AML-193 (cell line): ENCODE measurements around the gene SLC8A1.

ENCODE experiments used
- DNase-seq, 2 experiments: peaks; one replicate each; lab custom pipeline; 2025; lab: John Stamatoyannopoulos, UW

The SLC8A1 gene

GRCh38 chr2:40386177-40386576, 65.7 kb downstream of the SLC8A1 start:
- DNase-seq: no peak

- DNase-seq: peak; percentile 90 to 94
These were observed 67.2 kb downstream of the SLC8A1 start for GRCh38 chr2:40384714-40385113.

- DNase-seq: no peak
These were observed 67.7 kb downstream of the SLC8A1 start for GRCh38 chr2:40384233-40384632.

GRCh38 chr2:40380721-40381120, 71.2 kb downstream of the SLC8A1 start:
- no peak for DNase-seq

GRCh38 chr2:40380041-40380440, 71.8 kb downstream of the SLC8A1 start:
- no peak for DNase-seq

GRCh38 chr2:40374543-40375240, 77.2 kb downstream of the SLC8A1 start:
- no peak for DNase-seq

- DNase-seq: no peak
These were observed 78.8 kb downstream of the SLC8A1 start for GRCh38 chr2:40373111-40373510.

- DNase-seq: no peak
These were observed 79.5 kb downstream of the SLC8A1 start for GRCh38 chr2:40372283-40372985.

GRCh38 chr2:40371525-40372282, 80.2 kb downstream of the SLC8A1 start:
- no peak for DNase-seq

GRCh38 chr2:40370007-40370395, 81.9 kb downstream of the SLC8A1 start:
- DNase-seq: no peak

- DNase-seq: no peak
These were observed 82.5 kb downstream of the SLC8A1 start for GRCh38 chr2:40369267-40370006.

- no peak for DNase-seq
These were observed 84.2 kb downstream of the SLC8A1 start for GRCh38 chr2:40367652-40368051.

GRCh38 chr2:40367032-40367431, 84.9 kb downstream of the SLC8A1 start:
- DNase-seq: no peak

- no peak for DNase-seq
These were observed 87.6 kb downstream of the SLC8A1 start for GRCh38 chr2:40364151-40364874.

GRCh38 chr2:40363631-40364030, 88.3 kb downstream of the SLC8A1 start:
- no peak for DNase-seq

- no peak for DNase-seq
These were observed 88.7 kb downstream of the SLC8A1 start for GRCh38 chr2:40363231-40363630.

- DNase-seq: no peak
These were observed 90.4 kb downstream of the SLC8A1 start for GRCh38 chr2:40361478-40361877.

- DNase-seq: no peak
These were observed 91.2 kb downstream of the SLC8A1 start for GRCh38 chr2:40360652-40361051.

GRCh38 chr2:40359811-40360210, 92.1 kb downstream of the SLC8A1 start:
- DNase-seq: no peak

- no peak for DNase-seq
These were observed 93.1 kb downstream of the SLC8A1 start for GRCh38 chr2:40358783-40359182.

- no peak for DNase-seq
These were observed 94.2 kb downstream of the SLC8A1 start for GRCh38 chr2:40357667-40358066.

- DNase-seq: no peak
These were observed 96.4 kb downstream of the SLC8A1 start for GRCh38 chr2:40355451-40355850.
